Activated naive CD4-positive, alpha-beta T cell treated with anti-CD3 and anti-CD28 coated beads, Interleukin-2, amount 10 ng/mL, durations not matched to agents 5 hours and 36 hours (primary cell): ENCODE results near the gene AMBP. TPM values are rescaled to one million over a fixed set of nuclear protein-coding genes. Genes with fewer than 3 reads are reported as not detected.

ENCODE experiments used
- total RNA-seq, 2 experiments: library from RNA; stranded (reverse); gene quantifications; one replicate each; pipeline ENCODE4 v1.2.3, GENCODE V29; 2021

Gene AMBP
- total RNA-seq = not detected

GRCh38 chr9:114078021-114078780 is at the start of gene AMBP:
AMBP (minus strand) TSS chr9:114078300; CDS start chr9:114078209, 91 bp downstream.

GRCh38 chr9:114098936-114099668 is 21.0 kb upstream of the AMBP start, which contains the start of gene KIF12:
KIF12 (minus strand) TSS chr9:114099292; CDS start chr9:114099276, 16 bp downstream.

Other genes with a start within 250 kb of the AMBP start
- gene ZNF618, start 202.0 kb downstream of the AMBP start, total RNA-seq = under 1 TPM; 0.15 to 0.24 TPM
- not detected for gene KIF12, start 21.0 kb upstream of the AMBP start, total RNA-seq
- 1 to 10 TPM; 2.8 TPM for gene COL27A1, start 77.2 kb upstream of the AMBP start, total RNA-seq
- gene ORM1, start 244.8 kb upstream of the AMBP start, total RNA-seq = not detected